BE2C (cell line): Measurements from ENCODE around the gene KCNK4.

Experiments used
- DNase-seq: peaks from one replicate; pipeline ENCODE4 v3.0.0-alpha.2; 2020
- H3K27me3 ChIP-seq: fragments of 250-450 bp; sonication (Bioruptor Pico); 2 replicates; pipeline ENCODE4 v1.5.1; 2020; ENCODE audit warnings: mild to moderate bottlenecking
- H3K36me3 ChIP-seq: fragments of 250-450 bp; sonication (Bioruptor Pico); 2 replicates; pipeline ENCODE4 v1.5.1; 2020; ENCODE audit warnings: mild to moderate bottlenecking
- H3K4me1 ChIP-seq: fragments of 250-450 bp; sonication (Bioruptor Pico); 2 replicates; pipeline ENCODE4 v1.5.1; 2020
- H3K4me3 ChIP-seq: 2 replicates; pipeline ENCODE4 v1.5.1; 2011; ENCODE audit warnings: low read depth, low read length
- H3K9me3 ChIP-seq: fragments of 250-450 bp; sonication (Bioruptor Pico); 2 replicates; pipeline ENCODE4 v1.5.1; 2020
- CTCF ChIP-seq: IDR thresholded peaks from 2 replicates; pipeline ENCODE4 v1.5.1; 2012; ENCODE audit warnings: mild to moderate bottlenecking, low read depth, low read length

Gene KCNK4

GRCh38 chr11:64292460-64293254 lies 1.6 kb downstream of the KCNK4 start:
- H3K27me3 ChIP-seq: peaks cover 51% of the 10 kb centered on the region
- no peak for TF ChIP-seq CTCF
- no peaks in the 10 kb centered on the region for H3K36me3 ChIP-seq
- no peak overlapping the region for H3K4me3 ChIP-seq
- no peaks in the 10 kb centered on the region for H3K4me1 ChIP-seq
- no peaks in the 10 kb centered on the region for H3K9me3 ChIP-seq
- DNase-seq: no peak

- no peaks in the 10 kb centered on the region for H3K4me1 ChIP-seq
- TF ChIP-seq CTCF: no peak
- no peaks in the 10 kb centered on the region for H3K9me3 ChIP-seq
- peaks cover 70% of the 10 kb centered on the region for H3K27me3 ChIP-seq
- no peaks in the 10 kb centered on the region for H3K36me3 ChIP-seq
- DNase-seq: no peak
- no peak overlapping the region for H3K4me3 ChIP-seq
These were observed 3.7 kb downstream of the KCNK4 start for GRCh38 chr11:64294774-64295173.

- Histone ChIP-seq H3K4me1 (no peaks in the 10 kb centered on the region), H3K4me3 (no peak overlapping the region), H3K27me3 (peaks cover 73% of the 10 kb centered on the region), H3K9me3 (no peaks in the 10 kb centered on the region), H3K36me3 (no peaks in the 10 kb centered on the region)
- TF ChIP-seq CTCF: no peak
- DNase-seq: no peak
These were observed 4.7 kb downstream of the KCNK4 start for GRCh38 chr11:64295760-64296159.

GRCh38 chr11:64296236-64296635 lies 5.1 kb downstream of the KCNK4 start:
- no peak for DNase-seq
- peaks cover 70% of the 10 kb centered on the region for H3K27me3 ChIP-seq
- H3K4me1 ChIP-seq: no peaks in the 10 kb centered on the region

GRCh38 chr11:64296830-64297698 lies 6.0 kb downstream of the KCNK4 start:
- TF ChIP-seq CTCF: no peak

More at GRCh38 chr11:64296236-64296635, 5.1 kb downstream of the KCNK4 start:
- Histone ChIP-seq H3K4me3 (no peak overlapping the region), H3K9me3 (no peaks in the 10 kb centered on the region), H3K36me3 (no peaks in the 10 kb centered on the region)
- no peak for TF ChIP-seq CTCF

More at GRCh38 chr11:64296830-64297698, 6.0 kb downstream of the KCNK4 start:
- Histone ChIP-seq H3K4me3 (no peak overlapping the region), H3K27me3 (peaks cover 62% of the 10 kb centered on the region), H3K36me3 (no peaks in the 10 kb centered on the region), H3K4me1 (no peaks in the 10 kb centered on the region), H3K9me3 (no peaks in the 10 kb centered on the region)
- no peak for DNase-seq
